Activated T-cell treated with anti-CD3 and anti-CD28 coated beads for 48 hours (primary cell): ENCODE measurements around the gene TAF11L4.
"Not testable (repeated sequence)": the region's sequence is repeated elsewhere in the genome, so short reads cannot be mapped to it uniquely, and the experiment has no call there.

Experiments used
- DNase-seq: peaks from one replicate; pipeline ENCODE4 v3.0.0-alpha.2; 2020; ENCODE audit warnings: low read depth

TAF11L4 gene

GRCh38 chr5:17521501-17521900 is at the start of gene TAF11L4:
Gene TAF11L4, plus strand, starts transcription at chr5:17521801.
- not testable (repeated sequence) for DNase-seq

DNA sequence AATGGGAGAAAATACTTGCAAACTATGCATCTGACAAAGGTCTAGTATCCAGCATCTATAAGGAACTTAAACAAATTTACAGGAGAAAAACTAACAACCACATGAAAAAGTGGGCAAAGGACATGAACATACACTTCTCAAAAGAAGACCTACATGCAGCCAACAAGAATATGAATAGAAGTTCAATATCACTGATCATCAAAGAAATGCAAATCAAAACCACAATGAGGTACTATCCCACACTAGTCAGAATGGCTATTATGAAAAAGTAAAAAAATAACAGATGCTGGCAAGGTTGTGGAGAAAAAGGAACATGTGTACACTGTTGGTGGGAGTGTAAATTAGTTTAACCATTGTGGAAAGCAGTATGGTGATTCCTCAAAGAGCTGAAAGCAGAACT is 46.5 kb upstream of the TAF11L4 start:
- not testable (repeated sequence) for DNase-seq

GRCh38 chr5:17477043-17477442 is 44.6 kb upstream of the TAF11L4 start:
- no peak for DNase-seq

GRCh38 chr5:17477573-17478265 is 43.9 kb upstream of the TAF11L4 start:
- no peak for DNase-seq

- DNase-seq, result no peak
These were observed 40.2 kb upstream of the TAF11L4 start for GRCh38 chr5:17481378-17481777.

GRCh38 chr5:17482790-17483189 is 38.8 kb upstream of the TAF11L4 start:
- DNase-seq, result no peak

DNA sequence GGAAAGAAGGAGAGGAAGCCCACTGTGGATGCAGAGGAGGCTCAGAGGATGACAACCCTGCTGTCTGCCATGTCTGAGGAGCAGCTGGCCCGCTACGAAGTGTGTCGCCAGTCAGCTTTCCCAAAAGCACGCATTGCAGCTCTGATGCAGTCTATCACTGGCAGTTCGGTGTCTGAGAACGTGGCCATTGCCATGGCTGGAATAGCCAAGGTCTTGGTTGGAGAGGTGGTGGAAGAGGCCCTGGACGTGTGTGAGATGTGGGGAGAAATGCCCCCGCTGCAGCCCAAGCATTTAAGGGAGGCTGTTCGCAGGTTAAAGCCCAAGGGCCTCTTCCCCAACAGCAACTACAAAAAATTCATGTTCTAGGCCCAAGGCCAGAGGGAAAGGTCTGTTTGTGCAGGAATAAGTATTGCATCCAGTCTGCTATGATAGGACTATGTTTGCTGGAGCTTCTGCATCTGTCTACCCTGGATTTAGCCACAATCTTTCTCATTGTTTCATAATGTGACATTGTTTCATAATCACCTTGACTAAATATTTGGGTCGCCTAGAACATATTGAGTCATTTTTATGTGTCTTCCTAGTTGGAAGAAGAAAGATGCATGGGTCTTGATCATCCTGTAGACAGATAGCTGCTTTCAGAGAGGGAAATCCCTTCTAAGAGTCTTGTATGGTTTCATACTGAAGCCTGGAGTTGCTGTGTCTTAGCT is 35.0 kb upstream of the TAF11L4 start:
- DNase-seq, result not testable (repeated sequence)

GRCh38 chr5:17487174-17487512 is 34.5 kb upstream of the TAF11L4 start:
- DNase-seq, result no peak

- not testable (repeated sequence) for DNase-seq
These were observed 30.3 kb upstream of the TAF11L4 start for GRCh38 chr5:17491257-17491656.

DNA sequence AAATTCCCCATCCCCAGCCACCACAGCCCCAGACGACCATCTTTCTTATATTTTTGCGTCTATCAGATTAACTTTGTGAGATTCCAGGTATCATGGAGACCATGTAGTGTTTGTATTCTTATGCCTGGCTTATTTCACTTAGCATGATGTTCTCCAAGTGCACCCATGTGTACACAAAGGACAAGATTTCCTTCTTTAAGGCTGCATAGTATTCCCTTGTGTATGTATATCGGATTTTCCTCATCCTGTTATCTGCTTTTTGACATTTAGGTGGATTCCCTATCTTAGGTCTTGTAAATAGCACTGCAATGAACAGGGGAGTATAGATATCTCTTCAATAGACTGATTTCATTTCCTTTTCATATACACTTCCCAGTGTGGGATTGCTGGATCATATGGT is 28.8 kb upstream of the TAF11L4 start:
- no peak for DNase-seq

DNA sequence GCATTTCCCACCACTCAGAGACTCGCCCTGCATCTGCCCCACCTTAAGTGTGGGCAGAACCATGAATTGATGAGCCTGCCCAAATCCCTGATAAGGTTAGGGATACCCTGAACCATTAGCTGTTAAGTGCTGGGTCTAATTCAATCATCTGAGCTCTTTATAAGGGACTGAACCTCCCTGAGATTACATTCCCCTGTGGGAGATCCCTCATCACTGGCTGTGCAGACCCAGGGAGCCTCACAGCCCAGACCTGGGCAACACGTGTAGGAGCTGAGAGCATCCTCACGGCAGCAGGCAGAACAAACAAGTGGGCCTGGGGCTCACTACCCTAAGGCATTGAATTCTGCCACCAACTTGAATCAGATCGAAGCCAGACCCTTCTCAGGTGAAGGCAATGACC is 24.2 kb upstream of the TAF11L4 start:
- no peak for DNase-seq

- DNase-seq, result not testable (repeated sequence)
These were observed 23.7 kb upstream of the TAF11L4 start, which contains the start of gene TAF11L2 for GRCh38 chr5:17497931-17498330. Gene TAF11L2, plus strand, starts transcription at chr5:17498231.

DNA sequence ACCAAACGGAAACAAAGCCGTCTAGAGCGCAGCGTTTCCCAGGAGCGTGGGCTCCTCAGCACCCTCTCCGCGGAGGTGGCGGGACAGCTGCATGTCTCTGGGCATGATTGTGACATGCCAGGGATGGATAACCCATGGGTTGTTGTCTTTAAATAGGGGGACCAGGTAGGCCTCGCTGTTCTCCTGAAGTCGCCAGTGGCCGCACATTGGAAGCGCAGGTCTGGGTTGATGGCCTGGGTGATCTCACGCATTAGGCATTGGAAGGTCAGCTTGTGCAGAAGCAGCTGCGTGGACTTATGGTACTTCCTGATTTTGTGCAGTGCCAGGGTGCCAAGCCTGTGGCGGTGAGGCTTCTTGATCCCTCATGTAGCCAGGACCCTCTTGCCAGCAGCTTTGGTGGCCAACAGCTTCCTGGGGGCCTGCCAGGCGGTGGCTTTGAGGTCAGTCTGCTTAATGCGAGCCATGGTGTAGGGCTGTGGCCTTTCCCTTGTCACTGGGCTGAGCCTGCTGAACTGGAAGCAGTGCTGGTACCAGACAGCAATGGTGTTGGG is 9.8 kb upstream of the TAF11L4 start:
- no peak for DNase-seq

GRCh38 chr5:17517526-17517925 is 4.1 kb upstream of the TAF11L4 start:
- DNase-seq, result not testable (repeated sequence)

GRCh38 chr5:17518067-17518466 is 3.5 kb upstream of the TAF11L4 start, which contains the start of gene TAF11L3:
Gene TAF11L3, plus strand, starts transcription at chr5:17518367.
- not testable (repeated sequence) for DNase-seq

DNA sequence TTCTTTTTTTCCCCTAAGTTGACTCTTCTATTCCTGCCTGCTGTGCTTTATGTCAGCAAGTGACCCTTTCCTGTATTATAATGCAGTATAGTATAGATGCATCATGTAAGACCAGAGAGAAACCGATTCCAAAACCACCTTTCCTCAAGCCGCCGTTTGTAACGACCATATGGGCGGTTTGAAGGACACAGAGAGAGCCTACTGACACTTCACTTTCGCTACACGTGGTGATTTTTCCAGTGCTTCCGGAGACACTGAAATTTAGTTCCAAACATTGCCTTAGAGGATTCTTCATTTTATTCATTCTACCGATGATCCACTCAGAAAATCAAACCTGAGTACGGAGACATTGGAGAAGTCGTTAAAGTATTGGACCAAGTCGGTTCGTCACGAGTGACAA is 2.1 kb upstream of the TAF11L4 start:
- not testable (repeated sequence) for DNase-seq

GRCh38 chr5:17524935-17525334 is 3.3 kb downstream of the TAF11L4 start, which contains the start of gene TAF11L5:
Gene TAF11L5, plus strand, starts transcription at chr5:17525235.
- DNase-seq, result not testable (repeated sequence)

GRCh38 chr5:17526504-17526903 is 4.9 kb downstream of the TAF11L4 start:
- not testable (repeated sequence) for DNase-seq

DNA sequence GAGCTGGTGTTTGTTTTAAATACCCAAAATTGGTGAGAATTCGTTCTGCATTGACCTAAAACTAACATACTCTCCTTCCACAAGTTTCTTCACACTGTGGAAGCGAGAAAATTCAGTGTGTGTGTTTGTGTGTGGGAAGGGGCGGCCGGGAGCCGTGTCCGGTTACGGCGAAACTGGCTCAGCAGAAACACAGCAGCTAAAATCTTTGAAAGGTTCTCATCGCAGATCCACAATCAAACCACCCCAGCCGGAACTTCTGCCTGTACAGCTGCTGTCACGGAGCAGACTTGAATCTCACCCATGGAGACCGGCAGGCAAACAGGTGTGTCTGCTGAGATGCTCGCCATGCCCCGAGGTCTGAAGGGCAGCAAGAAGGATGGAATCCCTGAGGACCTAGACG is 6.8 kb downstream of the TAF11L4 start, which contains the start of gene TAF11L6:
TSS of gene TAF11L6 (plus strand) at position 301 of the 400 bp plus-strand sequence.
- DNase-seq, result not testable (repeated sequence)
